ENCODE results near the gene ALDH9A1. TPM values are rescaled to one million over a fixed set of nuclear protein-coding genes. Genes with fewer than 3 reads are reported as not detected.
"Not testable (repeated sequence)": the region's sequence is repeated elsewhere in the genome, so short reads cannot be mapped to it uniquely, and the experiment has no call there.

ALDH9A1 gene
- total RNA-seq, 4 donors from 2014 or later, result 55.3 to 109 (median 74.5) TPM

DNA sequence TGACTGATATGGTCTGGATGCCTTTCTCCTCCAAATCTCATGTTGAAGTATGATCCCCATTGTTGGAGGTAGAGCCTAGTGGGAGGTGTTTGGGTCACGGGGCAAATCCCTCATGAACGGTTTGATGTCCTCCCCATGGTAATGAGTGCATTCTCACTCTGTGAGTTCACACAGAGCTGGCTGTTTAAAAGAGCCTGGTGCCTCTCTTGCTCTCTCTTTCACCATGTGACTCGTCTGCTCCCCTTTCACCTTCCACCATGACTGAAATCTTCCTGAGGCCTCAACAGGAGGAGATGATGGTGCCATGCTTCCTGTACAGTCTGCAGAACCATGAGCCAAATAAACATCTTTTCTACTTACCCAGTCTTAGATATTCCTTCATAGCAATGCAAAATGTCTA lies 30.2 kb downstream of the ALDH9A1 start:
- Histone ChIP-seq H3K4me1 (peaks cover 0 to 5% (median 0%) of the 10 kb centered on the region in 4 donors), H3K9me3 (no peaks in the 10 kb centered on the region), H3K36me3 (peaks cover 7 to 86% (median 17%) of the 10 kb centered on the region in 3 donors), H3K4me3 (no peak overlapping the region), H3K27me3 (no peaks in the 10 kb centered on the region), H3K27ac (no peak overlapping the region)
- DNase-seq (ENCODE audit: low spot score in 2 of 2), result no peak
- TF ChIP-seq POLR2A (IDR thresholded peaks at IDR 0.05) (no peak), EP300 (IDR thresholded peaks at IDR 0.05) (no peak)
- TF ChIP-seq, protein P1, sequence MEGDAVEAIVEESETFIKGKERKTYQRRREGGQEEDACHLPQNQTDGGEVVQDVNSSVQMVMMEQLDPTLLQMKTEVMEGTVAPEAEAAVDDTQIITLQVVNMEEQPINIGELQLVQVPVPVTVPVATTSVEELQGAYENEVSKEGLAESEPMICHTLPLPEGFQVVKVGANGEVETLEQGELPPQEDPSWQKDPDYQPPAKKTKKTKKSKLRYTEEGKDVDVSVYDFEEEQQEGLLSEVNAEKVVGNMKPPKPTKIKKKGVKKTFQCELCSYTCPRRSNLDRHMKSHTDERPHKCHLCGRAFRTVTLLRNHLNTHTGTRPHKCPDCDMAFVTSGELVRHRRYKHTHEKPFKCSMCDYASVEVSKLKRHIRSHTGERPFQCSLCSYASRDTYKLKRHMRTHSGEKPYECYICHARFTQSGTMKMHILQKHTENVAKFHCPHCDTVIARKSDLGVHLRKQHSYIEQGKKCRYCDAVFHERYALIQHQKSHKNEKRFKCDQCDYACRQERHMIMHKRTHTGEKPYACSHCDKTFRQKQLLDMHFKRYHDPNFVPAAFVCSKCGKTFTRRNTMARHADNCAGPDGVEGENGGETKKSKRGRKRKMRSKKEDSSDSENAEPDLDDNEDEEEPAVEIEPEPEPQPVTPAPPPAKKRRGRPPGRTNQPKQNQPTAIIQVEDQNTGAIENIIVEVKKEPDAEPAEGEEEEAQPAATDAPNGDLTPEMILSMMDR (IDR thresholded peaks at IDR 0.05), result no peak
- WGBS, 2 donors, result 85 to 90% methylated on average over 3 of the region's 3 CpGs

DNA sequence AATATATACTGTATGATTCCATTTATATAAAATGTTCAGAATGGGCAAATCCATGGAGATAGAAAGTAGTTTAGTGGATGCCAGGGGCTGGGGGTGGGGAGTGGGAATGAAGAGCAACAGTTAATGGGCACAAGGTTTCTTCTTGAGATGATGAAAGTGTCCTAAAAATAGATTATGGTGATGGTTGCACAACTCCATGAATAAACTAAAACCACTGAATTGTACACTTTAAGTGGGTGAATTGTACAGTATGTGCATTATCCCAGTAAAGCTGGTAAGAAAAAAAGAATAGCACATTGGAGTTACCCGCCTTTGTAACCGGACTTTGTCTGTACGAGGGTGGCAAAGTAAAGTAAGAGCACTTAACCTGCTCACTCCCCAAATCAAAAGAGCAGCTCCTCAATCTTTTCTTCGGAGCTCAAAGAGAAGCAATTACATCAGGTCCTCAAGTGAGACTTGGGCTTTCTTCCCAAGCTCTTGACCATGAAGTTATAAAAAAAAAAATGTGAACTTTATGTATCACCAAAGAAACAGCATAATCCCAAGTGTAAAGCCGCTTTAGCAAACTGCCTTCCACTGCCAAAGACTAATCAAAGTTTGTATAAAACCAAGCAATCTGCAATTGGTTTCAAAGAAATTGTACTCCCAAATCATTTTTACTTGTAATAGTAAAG lies 32.1 kb downstream of the ALDH9A1 start:
- 54 to 68% methylated on average over 5 of the region's 5 CpGs for WGBS, 2 donors
- no peak for DNase-seq (ENCODE audit: low spot score in 2 of 2)
- H3K4me1 ChIP-seq, result peaks cover 0 to 5% (median 0%) of the 10 kb centered on the region in 4 donors

DNA sequence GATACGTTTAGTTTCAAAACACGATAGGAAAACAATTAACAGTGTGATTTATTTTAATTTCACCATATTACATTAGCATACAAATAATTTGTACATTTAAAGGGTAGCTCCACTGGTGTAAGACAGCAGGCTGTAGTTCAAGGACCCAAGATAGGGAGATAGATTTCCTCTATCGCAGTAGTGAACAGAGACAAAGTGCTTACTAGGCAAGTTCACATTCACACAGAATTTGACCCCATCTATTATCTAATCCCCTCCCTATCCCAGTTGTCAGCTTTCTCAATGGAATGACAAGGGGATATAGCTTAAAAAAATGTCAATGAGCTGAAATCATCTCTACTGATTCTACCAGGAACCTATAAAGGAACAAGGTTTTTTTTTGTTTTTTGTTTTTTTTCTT lies 36.2 kb downstream of the ALDH9A1 start:
- H3K4me1 ChIP-seq, result peaks cover 0 to 5% (median 0%) of the 10 kb centered on the region in 4 donors
- no peak for DNase-seq (ENCODE audit: low spot score in 2 of 2)
- WGBS, 2 donors, result 81% methylated on average over 3 of the region's 3 CpGs
- H3K27me3 ChIP-seq, result no peaks in the 10 kb centered on the region
- peaks cover 5 to 93% (median 7%) of the 10 kb centered on the region in 3 donors for H3K36me3 ChIP-seq
- TF ChIP-seq EP300 (IDR thresholded peaks at IDR 0.05) (no peak), POLR2A (IDR thresholded peaks at IDR 0.05) (no peak)
- TF ChIP-seq, protein P1 (IDR thresholded peaks at IDR 0.05), result no peak
- no peak overlapping the region for H3K27ac ChIP-seq
- no peaks in the 10 kb centered on the region for H3K9me3 ChIP-seq
- H3K4me3 ChIP-seq, result no peak overlapping the region

More for the DNA sequence above, 32.1 kb downstream of the ALDH9A1 start:
- no peak overlapping the region for H3K27ac ChIP-seq
- no peaks in the 10 kb centered on the region for H3K27me3 ChIP-seq
- no peak for TF ChIP-seq POLR2A (IDR thresholded peaks at IDR 0.05)
- TF ChIP-seq, protein P1 (IDR thresholded peaks at IDR 0.05), result no peak
- no peak for TF ChIP-seq EP300 (IDR thresholded peaks at IDR 0.05)
- peaks cover 7 to 91% (median 17%) of the 10 kb centered on the region in 3 donors for H3K36me3 ChIP-seq
- H3K9me3 ChIP-seq, result no peaks in the 10 kb centered on the region
- H3K4me3 ChIP-seq, result no peak overlapping the region

DNA sequence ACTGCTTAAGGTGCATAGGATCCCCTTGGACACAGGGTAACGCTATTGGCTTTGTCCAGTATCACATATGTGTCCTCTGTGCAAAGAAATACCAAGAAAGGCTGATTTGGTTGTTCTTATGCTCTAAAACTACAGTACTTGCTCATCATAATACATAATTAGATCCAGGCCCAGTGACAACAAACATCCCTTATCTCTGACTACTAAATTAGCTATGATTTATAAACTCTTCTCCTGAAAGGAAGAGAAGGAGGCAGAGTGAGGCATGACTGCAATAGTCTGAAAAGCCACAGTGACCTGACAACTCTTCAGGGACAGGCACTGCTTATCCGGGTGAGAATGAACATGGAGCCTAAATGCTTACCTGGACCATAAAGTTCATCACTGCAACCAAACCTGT lies 36.7 kb downstream of the ALDH9A1 start:
- H3K27me3 ChIP-seq, result no peaks in the 10 kb centered on the region
- no peak overlapping the region for H3K27ac ChIP-seq
- no peak overlapping the region for H3K4me3 ChIP-seq
- peaks cover 0 to 5% (median 0%) of the 10 kb centered on the region in 4 donors for H3K4me1 ChIP-seq
- H3K36me3 ChIP-seq, result peaks cover 2 to 93% (median 5%) of the 10 kb centered on the region in 3 donors
- TF ChIP-seq POLR2A (IDR thresholded peaks at IDR 0.05) (no peak), EP300 (IDR thresholded peaks at IDR 0.05) (no peak)
- TF ChIP-seq, protein P1 (IDR thresholded peaks at IDR 0.05), result no peak
- no peak for DNase-seq (ENCODE audit: low spot score in 2 of 2)
- H3K9me3 ChIP-seq, result no peaks in the 10 kb centered on the region
- WGBS, 2 donors, result 91 to 93% methylated on average over 2 of the region's 2 CpGs

DNA sequence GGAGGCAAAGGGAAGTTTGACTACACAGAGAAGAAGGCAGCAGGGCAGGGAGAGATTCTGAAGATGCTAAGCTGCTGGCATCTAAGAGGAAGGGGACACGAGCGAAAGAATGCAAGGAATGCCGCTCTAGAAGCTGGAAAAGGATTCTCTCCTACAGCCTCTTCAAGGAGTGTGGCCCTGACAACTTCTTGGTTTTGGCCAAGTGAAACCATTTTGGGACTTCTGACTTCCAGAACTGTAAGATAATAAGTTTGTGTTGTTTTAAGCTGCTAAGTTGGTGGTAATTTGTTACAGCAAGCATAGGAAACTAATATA lies 38.8 kb downstream of the ALDH9A1 start:
- Histone ChIP-seq H3K4me1 (no peaks in the 10 kb centered on the region), H3K36me3 (peaks cover 0 to 96% (median 4%) of the 10 kb centered on the region in 3 donors), H3K4me3 (no peak overlapping the region), H3K9me3 (no peaks in the 10 kb centered on the region), H3K27ac (no peak overlapping the region), H3K27me3 (no peaks in the 10 kb centered on the region)
- 59 to 72% methylated on average over 3 of the region's 3 CpGs for WGBS, 2 donors
- TF ChIP-seq POLR2A (IDR thresholded peaks at IDR 0.05), result no peak
- TF ChIP-seq EP300 (IDR thresholded peaks at IDR 0.05), result no peak
- no peak for DNase-seq (ENCODE audit: low spot score in 2 of 2)

DNA sequence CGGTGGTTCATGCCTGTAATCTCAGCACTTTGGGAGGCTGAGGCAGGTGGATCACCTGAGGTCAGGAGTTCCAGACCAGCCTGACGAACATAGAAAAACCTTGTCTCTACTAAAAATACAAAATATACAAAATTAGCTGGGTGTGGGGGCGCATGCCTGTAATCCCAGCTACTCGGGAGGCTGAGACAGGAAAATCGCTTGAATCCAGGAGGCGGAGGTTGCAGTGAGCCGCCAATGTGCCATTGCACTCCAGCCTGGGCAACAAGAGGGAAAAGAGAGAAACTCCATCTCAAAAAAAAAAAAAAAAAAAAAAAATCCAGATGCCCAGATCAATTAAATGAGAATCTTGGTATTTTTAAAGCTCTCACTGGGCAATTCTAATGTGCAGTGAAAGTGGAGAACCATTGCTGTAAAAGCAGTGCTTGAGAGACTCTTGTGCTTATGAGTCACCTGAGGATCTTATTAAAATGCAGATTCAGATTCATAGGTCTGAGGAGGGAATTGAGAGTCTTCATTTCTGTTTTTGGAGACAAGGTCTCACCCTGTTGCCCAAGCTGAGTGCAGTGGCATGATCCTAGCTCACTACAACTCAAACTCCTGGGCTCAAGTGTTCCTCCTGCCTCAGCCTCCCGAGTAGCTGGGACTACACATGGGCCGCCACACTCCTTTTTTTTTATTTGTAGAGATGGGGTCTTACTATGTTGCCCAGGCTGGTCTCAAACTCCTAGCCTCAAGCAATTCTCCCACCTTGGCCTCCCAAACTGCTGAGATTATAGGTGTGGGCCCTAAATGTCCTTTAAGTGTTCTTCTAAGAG lies 39.4 kb downstream of the ALDH9A1 start:
- H3K36me3 ChIP-seq, result peaks cover 0 to 96% (median 6%) of the 10 kb centered on the region in 3 donors
- not testable (repeated sequence) for H3K4me1 ChIP-seq; H3K27me3 ChIP-seq; H3K9me3 ChIP-seq; DNase-seq (ENCODE audit: low spot score in 2 of 2); H3K27ac ChIP-seq; H3K4me3 ChIP-seq
- WGBS, 2 donors, result 96% methylated on average over 9 of the region's 9 CpGs

Data from tibial nerve (tissue), 4 donors.